Cerebellar cortex (tissue), 1 donor: ENCODE measurements around the gene LGALS3BP.
"Not testable (repeated sequence)": the region's sequence is repeated elsewhere in the genome, so short reads cannot be mapped to it uniquely, and the experiment has no call there.

ENCODE experiments used
- DNase-seq: peaks from one replicate; pipeline ENCODE4 v3.0.0-alpha.2; 2015; ENCODE audit warnings: low spot score

The LGALS3BP gene

DNA sequence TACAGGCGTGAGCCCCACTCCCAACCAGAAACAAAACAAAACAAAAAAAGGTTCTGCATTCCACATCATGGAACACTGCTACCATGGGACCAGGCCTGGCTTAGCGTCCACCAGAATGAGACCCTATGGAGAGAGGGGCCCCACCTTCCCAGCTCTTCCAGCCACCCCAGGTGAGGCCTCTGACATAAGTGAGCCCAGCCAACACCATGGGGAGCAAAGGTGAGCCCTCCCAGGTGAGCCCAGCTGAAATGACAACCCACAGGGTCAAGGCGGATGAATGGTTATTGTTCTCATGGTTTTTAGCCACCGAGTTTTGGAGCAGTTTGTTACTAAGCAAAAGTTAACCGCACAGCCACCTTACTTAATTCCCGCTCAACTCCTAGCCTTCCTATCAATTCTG, 16.3 kb downstream of the LGALS3BP start:
- DNase-seq: no peak

DNA sequence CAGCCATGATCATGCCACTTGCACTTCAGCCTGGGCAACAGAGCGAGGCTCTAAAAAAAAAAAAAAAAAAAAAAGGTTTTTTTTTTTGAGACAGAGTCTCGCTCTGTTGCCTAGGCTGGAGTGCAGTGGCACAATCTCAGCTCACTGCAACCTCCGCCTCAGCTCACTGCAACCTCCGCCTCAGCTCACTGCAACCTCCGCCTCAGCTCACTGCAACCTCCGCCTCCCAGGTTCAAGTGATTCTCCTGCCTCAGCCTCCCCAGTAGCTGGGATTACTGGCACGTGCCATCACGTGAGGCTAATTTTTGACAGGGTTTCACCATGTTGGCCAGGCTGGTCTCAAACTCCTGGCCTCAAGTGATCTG, 16.8 kb downstream of the LGALS3BP start:
- DNase-seq: not testable (repeated sequence)

DNA sequence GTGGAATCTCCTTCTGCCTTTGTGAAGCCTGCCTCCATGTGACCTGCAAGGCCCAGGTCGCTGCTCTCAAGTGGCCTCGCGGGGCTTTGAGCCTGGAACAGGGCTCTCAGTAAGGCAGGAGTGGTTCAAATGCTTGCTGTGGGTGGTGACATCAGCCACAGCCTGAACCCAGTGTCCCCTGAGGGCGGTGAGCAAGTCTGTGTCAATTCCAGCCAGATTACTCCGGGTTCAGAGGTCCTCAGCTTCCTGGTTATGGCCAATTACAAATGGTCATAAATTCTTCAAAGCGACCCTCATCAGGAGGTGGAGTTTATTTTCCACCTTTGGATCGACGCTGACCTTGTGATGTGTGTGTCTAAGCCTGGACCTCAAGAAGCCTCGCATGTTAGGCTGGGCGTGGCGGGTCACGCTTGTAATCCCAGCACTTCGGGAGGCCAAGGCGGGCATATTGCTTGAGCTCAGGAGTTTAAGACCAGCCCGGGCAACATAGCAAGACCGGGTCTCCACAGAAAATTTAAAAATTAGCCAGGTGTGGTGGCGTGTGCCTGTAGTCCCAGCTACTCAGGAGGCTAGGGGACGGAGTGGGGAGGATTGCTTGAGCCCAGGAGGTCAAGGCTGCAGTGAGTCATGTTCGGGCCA, 17.3 kb downstream of the LGALS3BP start:
- DNase-seq: no peak

DNA sequence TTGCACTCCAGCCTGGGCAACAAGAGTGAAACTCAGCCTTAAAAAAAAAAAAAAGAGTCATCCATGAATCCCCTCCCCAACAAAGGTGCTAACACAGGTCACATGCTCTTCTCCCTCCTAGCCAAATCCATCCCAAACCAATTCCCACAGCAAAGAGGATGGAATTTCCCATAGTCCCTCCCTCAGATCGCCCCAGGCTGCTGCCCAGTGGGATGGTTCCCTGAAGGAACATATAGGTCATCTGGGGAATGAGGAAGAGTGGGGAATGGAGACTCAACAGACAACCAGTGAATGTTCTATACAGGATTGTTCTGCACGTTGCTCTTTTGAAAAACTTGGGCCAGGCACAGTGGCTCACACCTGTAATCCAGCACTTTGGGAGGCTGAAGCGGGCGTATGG, 18.2 kb downstream of the LGALS3BP start:
- DNase-seq: no peak

DNA sequence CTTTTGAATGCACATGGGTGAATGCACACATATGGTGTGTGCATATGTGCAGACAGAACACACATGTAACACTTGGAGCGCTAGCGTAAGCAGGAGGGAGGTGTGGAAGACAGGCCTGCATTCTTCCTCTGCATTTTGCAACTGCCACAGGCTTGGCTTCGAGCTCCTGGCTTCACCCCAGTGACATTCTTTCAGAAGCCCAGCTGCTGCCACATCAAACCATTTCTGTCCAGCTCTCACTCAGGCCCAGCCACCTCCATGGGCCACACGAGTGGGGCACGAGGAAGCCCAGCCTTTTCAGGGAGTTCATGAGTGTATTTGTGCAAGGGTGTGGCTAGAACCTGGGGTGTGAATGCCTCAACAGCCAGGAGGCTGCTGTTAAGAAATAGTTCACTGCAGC, 18.8 kb downstream of the LGALS3BP start:
- DNase-seq: no peak

DNA sequence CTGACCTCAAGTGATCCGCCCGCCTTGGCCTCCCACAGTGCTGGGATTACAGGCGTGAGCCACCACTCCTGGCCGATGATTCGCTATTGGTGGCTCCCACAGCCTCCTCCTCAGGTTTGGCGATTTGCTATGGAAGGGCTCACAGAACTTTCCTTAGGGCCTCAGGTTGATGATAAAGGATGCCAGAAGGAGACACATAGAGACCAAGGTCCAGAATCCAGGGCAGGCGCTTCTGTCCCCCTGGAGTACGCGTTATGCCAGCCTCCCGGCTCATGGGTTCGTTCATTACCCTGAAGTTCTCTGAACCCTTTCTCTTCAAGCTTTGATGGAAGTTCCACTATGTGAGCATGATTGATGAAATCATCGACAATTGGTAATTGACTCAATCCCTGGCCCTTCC, 19.9 kb downstream of the LGALS3BP start:
- no peak for DNase-seq

DNA sequence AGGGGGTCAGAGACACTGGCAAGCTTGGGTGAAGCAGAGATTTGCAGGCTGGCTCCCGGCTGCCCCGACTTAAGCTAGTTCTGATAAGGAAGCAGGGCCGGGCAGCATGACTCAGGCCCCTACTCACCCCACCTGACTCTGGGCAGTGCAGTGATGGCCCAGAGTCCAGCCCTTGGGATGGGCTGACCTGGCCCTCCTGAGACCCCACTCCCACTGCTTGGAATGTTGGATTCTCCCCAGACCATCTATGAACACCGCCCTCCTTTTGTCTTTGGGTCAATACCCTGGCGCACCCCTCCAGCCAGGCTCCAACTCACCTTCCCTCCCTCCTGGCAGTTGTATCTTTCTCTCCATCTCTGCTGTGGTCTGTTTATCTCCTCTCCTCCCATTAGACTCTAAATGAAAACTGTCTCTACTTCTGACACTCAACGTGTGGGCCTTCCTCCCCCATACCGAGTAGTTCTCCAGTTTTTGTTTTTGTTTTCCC, 21.0 kb downstream of the LGALS3BP start:
- DNase-seq: no peak

DNA sequence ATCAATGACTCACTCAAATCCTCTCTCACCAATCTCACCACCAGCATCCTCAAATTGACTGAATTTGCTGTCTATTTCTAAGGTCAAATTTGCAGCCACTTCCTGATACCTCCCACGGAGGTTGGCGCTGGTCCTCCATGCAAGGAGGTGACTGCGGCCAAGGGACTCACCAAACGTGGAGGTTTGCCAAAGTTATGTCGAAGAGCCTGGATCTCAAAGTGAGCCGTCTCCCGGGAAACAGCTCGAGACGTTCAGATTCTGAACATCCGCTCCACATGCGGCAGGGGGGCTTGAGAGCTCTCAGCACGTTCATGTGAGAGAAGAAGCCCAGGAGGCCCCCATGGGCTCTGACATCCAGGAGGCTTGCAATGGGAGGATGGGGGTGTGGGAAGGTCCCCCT, 22.6 kb downstream of the LGALS3BP start:
- peak; percentile 41 for DNase-seq

DNA sequence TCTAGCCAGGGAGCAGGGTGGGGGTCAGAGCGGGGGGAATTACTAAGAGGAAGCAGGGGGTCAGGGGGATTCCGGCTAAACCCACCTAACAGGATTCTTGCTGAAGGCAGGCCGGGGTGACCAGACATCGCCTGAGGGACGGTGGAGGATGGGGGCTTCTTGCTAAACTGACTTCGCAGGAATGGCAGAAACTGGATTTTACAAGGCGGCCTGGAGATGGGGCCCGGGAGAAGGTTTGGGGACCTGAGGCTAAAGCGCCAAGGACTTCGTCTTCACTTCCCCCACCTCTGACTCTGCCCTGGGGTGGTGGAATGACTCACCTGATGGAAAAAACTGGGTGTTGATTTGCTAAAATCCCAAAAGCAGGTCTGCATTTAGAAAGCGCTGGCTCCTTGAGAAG, 23.5 kb downstream of the LGALS3BP start:
- DNase-seq: no peak

DNA sequence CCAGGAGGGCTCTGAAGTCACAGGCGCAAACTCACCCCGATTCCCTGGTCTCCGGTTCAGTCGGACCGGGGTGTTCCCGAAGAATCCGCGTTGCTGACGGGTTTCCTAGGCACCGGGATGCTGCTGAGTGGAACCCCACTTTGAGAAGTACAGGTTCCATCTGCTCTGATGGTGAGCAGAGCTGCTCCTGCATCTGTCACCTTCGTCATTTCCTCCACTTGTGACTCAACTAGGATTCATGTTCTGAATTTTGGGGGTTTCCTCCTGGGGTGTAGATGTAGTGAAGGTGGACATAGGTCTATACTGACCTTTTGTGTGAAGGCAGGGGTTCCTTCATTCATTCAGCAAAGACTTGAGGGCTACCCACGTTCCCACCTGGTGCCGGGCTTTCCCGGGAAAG, 25.0 kb downstream of the LGALS3BP start:
- no peak for DNase-seq

DNA sequence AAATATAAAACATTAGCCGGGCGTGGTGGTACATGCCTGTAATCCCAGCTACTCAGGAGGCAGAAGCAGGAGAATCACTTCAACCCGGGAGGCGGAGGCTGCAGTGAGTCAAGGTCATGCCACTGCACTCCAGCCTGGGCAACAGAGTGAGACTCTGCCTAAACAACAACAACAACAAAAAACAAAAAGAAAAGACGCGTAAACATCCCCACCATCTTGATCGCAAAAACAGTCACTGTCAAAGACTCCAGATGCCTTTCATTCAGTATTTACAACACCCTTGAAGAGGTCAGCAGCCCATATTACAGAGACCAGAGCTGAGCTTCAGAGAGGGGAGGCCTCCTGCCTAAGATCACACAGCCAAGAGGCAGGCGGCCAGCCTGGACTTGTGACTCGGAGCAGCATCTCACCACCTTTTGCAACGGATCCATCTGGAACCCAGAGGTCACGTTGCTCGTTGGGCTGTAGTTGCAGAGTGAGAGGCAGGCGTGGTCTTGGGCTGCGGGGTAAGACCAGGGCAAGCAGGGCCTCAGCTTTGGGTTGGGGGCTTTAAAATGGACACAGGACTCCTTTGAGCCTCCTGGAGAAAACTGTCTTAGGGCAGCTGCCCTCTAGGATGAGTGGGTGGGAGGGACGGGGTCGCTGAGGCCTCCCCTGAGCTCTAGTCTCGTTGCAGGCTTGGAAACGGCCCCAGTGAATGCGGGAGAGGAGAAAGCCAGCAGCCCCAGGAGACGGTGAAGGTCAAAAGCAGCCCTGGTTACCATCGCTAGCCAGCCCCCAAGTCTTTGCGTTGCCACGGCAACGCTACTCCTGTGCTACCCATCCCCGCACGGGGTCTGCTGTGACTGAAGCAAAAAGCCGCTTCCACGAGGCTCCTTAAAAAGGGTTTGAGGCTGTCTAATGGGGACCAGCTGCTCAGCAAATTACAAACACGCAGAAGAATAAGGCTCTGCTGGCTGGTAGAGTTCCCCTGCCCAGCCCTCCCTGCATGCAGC, 26.1 kb downstream of the LGALS3BP start:
- DNase-seq: peak; percentile 29

DNA sequence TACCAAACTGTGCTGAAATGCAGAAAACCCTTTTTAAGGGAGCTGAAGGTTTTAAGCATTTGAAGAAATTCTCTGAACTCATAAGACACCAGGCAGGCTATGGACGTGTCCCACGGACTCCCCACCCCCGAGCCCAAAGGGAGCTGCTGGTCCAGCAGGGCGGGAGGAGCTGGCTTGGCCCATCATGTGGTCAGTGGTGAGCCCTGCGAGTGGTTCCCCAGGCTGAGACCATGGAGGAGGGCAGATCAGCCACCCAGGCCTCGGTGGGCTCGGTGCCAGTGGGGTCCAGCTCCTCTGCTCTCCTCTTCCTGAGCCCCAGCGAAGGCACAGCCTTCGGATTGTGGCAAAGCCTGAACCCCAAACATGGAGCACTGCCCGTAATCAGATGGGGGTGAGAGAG, 27.0 kb downstream of the LGALS3BP start:
- no peak for DNase-seq

DNA sequence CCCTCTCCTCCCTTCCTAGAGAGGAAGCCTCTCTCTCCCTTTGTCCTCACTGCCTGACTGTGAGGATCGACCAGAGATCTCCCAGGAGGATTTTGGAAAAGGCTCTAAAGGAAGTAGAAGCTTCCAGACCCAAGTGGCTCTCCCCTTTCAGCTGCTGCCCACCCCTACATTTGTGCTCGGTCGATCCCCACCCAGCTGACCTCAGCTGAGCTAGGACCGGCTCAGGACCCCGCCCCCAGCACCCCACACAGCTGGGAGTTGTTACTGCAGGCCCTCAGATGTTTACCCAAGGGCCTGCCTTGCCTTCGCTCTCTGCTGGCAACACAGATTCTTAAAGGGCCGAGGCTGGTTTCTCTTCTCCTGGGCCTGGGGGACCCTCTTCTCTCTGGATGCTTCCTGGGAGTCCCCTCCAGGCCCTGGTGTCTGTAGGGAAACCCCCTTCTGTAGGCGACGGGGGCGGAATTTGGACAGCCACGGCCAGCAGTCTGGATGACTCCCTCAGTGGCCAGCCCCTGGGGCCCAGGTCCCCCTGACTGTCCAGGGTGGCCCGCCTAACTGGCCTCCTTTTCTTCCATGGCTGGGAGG, 27.7 kb downstream of the LGALS3BP start:
- no peak for DNase-seq

DNA sequence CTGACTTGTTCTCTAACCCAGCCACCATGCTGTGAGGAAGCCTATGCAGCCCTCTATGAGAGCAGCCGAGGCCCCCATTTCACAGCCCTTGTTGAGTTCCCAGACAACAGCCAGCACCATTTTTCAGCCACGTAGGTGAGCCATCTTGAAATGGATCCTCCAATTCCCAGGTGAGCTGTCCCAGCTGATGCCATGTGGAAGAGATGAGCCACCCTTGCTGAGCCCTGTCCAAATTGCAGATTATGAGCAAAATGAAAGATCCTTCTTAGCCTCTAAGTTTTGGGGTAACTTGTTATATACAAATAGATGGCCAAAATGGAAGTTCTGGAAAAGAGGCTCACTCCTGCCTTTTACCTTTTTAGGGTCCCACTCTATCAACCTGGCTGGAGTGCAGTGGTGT, 28.9 kb downstream of the LGALS3BP start:
- no peak for DNase-seq

DNA sequence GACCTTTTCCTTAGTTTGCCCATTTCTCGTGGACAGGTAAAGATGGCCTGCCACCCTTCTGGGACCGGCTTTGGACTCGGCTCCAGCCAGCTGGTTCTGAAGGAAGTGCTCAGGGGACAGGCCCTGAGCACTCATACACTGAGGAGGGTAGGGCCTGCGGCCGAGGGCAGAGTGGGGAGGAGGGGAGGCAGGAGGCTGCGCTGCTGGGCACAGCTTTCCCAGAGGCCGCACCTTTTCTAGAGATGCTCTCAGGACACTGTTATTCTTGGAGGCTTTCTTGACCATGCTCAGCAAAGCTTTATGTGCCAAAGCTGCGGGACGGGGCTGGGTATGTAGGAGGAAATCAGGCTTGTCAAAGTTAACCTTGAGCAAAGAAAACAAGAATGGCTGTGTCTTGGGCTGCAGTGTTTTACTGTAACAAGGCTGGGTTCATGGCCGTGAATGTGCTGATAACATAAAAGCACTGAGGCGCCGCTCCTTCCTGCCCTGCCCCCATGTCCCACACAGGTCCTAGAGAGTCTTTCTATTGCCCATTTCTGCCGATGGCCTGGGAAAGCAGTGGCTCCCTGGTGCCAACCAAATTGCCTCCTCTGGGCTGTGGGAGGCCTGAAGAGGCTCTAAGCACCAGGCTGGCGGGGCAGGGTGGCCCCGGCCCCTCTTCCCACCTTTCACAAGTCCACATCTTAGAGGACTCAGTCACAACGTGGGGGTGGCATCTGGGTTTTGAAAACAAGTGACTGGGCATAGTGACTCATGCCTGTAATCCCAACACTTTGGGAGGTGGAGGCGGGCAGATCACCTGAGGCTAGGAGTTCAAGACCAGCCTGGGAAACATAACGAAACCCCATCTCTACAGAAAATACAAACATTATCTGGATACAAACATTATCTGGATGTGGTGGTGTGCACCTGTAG, 32.2 kb downstream of the LGALS3BP start:
- no peak for DNase-seq

DNA sequence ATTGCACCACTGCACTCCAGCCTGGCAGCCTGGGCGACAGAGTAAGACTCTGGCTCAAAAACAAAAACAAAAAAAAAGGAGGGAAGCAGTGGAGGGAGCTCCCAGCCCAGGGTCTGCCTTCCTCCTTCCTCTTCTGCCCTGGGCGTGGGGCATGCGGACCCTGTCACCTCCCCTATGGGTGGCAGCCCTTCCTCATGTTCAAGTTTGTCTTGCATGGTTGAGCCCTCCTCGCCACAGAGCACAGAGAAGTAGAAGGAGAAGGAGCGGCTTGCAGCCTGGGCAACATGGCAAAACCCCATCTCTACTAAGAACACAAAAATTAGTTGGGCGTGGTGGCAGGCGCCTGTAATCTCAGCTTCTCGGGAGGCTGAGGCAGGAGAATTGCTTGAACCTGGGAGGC, 33.1 kb downstream of the LGALS3BP start:
- DNase-seq: no peak

DNA sequence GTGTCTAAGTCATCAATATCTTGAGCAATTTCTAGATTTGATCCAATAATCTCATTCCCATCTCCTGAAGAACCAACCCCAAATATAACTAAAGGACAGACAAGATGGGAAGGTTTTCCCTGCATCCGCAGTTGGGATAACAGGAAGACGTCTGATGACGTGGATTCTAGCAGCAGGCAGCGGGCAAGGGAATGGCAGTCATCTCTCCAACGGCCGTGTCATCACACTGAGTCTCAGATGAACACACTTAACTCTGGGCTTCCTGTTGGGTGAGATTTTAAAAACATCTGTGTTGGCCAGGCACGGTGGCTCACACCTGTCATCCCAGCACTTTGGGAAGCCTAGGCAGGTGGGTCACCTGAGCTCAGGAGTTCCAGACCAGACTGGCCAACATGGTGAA, 33.6 kb downstream of the LGALS3BP start:
- no peak for DNase-seq

DNA sequence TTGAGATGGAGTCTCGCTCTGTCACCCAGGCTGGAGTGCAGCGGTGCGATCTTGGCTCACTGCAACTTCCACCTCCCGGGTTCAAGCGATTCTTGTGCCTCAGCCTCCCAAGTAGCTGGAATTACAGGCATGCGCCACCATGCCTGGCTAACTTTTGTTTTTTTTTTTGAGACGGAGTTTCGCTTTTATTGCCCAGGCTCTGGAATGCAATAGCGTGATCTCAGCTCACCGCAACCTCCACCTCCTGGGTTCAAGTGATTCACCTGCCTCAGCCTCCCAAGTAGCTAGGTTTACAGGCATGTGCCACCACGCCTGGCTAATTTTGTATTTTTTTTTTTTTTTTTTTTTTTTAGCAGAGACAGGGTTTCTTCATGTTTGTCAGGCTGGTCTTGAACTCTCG, 34.3 kb downstream of the LGALS3BP start:
- not testable (repeated sequence) for DNase-seq

DNA sequence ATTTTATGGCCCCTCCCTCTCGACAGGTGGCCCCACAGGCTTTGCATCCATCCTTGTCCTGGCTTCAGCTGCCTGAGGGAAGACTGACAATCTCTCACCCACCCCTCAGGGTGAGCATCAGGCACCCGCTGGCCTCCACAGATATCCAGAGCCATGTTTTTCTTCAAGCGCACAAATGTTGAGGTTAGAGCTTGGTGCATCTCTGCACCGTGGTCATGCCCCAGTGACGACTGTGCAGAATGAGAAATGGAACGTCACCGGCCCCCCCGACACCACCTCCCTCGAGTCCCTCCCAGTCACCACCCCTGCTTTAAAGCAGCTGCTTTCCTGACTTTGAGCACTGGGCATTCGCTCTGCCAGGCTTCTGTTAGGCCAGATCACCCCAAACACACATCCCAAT, 34.8 kb downstream of the LGALS3BP start:
- no peak for DNase-seq

DNA sequence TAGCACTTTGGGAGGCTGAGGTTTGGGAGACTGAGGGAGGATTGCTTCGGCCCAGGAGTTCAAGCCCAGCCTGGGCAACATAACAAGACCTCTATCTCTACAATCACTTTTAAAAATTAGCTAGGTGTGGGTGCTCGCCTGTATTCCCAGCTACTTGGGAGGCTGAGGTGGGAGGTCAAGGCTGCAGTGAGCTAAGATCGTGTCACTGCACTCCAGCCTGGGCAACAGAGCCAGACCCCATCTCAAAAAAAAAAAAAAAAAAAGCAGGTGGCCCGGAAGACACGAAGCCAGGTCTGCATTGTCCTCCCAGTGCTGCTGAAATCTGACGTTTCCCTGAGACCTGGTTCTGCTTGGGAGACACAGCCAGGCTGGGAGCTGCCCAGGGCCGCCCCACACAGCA, 35.7 kb downstream of the LGALS3BP start:
- no peak for DNase-seq

DNA sequence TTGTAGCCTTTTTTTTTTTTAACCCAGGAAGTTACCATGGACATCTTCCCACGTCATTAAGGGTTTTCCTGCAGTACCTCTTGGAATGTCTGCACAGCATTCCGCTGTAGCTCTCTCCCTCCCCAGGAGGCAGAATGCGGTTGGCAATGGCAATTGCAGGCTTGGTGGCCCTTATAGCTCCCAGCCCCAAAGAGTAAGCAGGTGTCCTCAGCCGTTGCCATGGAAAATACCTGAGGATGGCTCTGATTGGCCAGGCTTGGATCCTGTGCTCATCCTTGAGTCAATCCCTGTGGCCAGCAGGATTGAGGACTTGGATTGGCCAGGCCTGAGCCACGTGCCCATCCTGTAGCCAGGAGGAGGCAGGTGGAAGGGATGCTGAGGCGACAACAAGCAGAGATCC, 39.0 kb downstream of the LGALS3BP start:
- DNase-seq: peak; percentile 67

DNA sequence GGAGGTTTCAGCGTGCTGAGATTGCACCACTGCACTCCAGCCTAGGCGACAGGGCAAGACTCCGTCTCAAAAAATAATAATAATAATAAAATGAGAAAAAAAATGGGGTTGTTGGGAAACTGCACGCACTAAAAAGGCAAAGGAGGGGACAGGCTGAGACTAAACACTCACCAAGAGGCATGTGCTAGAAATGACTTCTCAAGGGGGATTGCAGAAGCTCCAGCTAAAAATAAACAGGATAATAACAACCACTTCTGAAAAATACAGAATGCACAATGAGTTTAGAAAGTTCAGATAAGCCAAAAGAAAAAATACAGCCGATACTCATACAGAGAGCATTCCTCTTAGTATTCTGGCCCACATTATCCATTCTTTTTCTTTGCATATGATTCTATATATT, 39.5 kb downstream of the LGALS3BP start:
- DNase-seq: no peak
